ENCODE results near the gene COL6A1. TPM values are rescaled to one million over a fixed set of nuclear protein-coding genes. Genes with fewer than 3 reads are reported as not detected.

Gene COL6A1
- polyA plus RNA-seq, 1 donor from 2014 or later: 29.4 TPM

- Histone ChIP-seq H3K9me3 (ENCODE audit: low read length) (no peaks in the 10 kb centered on the region), H3K36me3 (ENCODE audit: insufficient read depth, low read length) (no peaks in the 10 kb centered on the region), H3K27me3 (ENCODE audit: insufficient read depth, low read depth, low read length) (no peaks in the 10 kb centered on the region), H4K20me1 (ENCODE audit: insufficient read depth) (no peaks in the 10 kb centered on the region), H3K27ac (ENCODE audit: low read length) (no peak overlapping the region), H3F3A (ENCODE audit: insufficient read depth, low read length, poor library complexity, severe bottlenecking) (no peaks in the 10 kb centered on the region), H2AFZ (ENCODE audit: low read depth, low read length) (no peak overlapping the region), H3K9ac (ENCODE audit: low read length) (no peak overlapping the region), H3K4me3 (ENCODE audit: low read length) (no peak overlapping the region), H3K79me2 (replicated peaks; ENCODE audit: insufficient read depth, low read length) (no peaks in the 10 kb centered on the region), H3K4me2 (ENCODE audit: low read length) (no peak overlapping the region), H3K9me2 (ENCODE audit: insufficient read depth, low read length) (no peaks in the 10 kb centered on the region)
- TF ChIP-seq EP300 (conservative IDR thresholded peaks at IDR 0.05; ENCODE audit: poor library complexity, severe bottlenecking) (no peak), TAF1 (IDR thresholded peaks at IDR 0.05; ENCODE audit: low read depth) (no peak), RAD21 (conservative IDR thresholded peaks at IDR 0.05) (no peak), CTCF (IDR thresholded peaks at IDR 0.05; ENCODE audit: poor library complexity, severe bottlenecking) (no peak), MXI1 (conservative IDR thresholded peaks at IDR 0.05; ENCODE audit: poor library complexity, severe bottlenecking) (no peak), POLR2AphosphoS5 (IDR thresholded peaks at IDR 0.05) (no peak)
Measured at GRCh38 chr21:46000731-46001641, 19.4 kb downstream of the COL6A1 start.

- H3K9me2 ChIP-seq (ENCODE audit: insufficient read depth, low read length): no peaks in the 10 kb centered on the region
- H3K27me3 ChIP-seq (ENCODE audit: insufficient read depth, low read depth, low read length): no peaks in the 10 kb centered on the region
- no peak for TF ChIP-seq CTCF (IDR thresholded peaks at IDR 0.05; ENCODE audit: poor library complexity, severe bottlenecking)
- TF ChIP-seq MXI1 (conservative IDR thresholded peaks at IDR 0.05; ENCODE audit: poor library complexity, severe bottlenecking): no peak
- TF ChIP-seq POLR2AphosphoS5 (IDR thresholded peaks at IDR 0.05): no peak
- TF ChIP-seq EP300 (conservative IDR thresholded peaks at IDR 0.05; ENCODE audit: poor library complexity, severe bottlenecking): no peak
- no peak for TF ChIP-seq RAD21 (conservative IDR thresholded peaks at IDR 0.05)
- TF ChIP-seq TAF1 (IDR thresholded peaks at IDR 0.05; ENCODE audit: low read depth): no peak
- no peak for TF ChIP-seq EZH2 (IDR thresholded peaks at IDR 0.05; ENCODE audit: borderline replicate concordance, insufficient read depth, low read length, poor library complexity, severe bottlenecking)
- TF ChIP-seq SMC3 (conservative IDR thresholded peaks at IDR 0.05; ENCODE audit: poor library complexity): no peak
- no peak for TF ChIP-seq REST (IDR thresholded peaks at IDR 0.05; ENCODE audit: borderline replicate concordance)
- no peaks in the 10 kb centered on the region for H3K79me2 ChIP-seq (replicated peaks; ENCODE audit: insufficient read depth, low read length)
- no peak overlapping the region for H3K4me2 ChIP-seq (ENCODE audit: low read length)
- H3K27ac ChIP-seq (ENCODE audit: low read length): no peak overlapping the region
- no peaks in the 10 kb centered on the region for H3F3A ChIP-seq (ENCODE audit: insufficient read depth, low read length, poor library complexity, severe bottlenecking)
- no peaks in the 10 kb centered on the region for H3K9me3 ChIP-seq (ENCODE audit: low read length)
- H4K20me1 ChIP-seq (ENCODE audit: insufficient read depth): no peaks in the 10 kb centered on the region
- H3K4me3 ChIP-seq (ENCODE audit: low read length): no peak overlapping the region
- no peak overlapping the region for H2AFZ ChIP-seq (ENCODE audit: low read depth, low read length)
- no peak overlapping the region for H3K9ac ChIP-seq (ENCODE audit: low read length)
- no peaks in the 10 kb centered on the region for H3K36me3 ChIP-seq (ENCODE audit: insufficient read depth, low read length)
Measured at GRCh38 chr21:46001821-46002681, 20.5 kb downstream of the COL6A1 start.

All from neural cell (in vitro differentiated cells).